MM.1S (cell line): ENCODE results near the gene FBXO22.

Source experiments
- DNase-seq: peaks from one replicate; pipeline ENCODE4 v3.0.0-alpha.2; 2015
- H2AFZ ChIP-seq: fragments of 300-600 bp; sonication (generic); 2 replicates; pipeline ENCODE4 v1.6.0; 2016; ENCODE audit warnings: antibody characterized with exemption, low read length
- H3F3A ChIP-seq: fragments of 300-600 bp; sonication (generic); 2 replicates; pipeline ENCODE4 v1.6.1; 2016; ENCODE audit warnings: mild to moderate bottlenecking, antibody characterized with exemption, low read length, moderate library complexity, mixed read lengths; ENCODE audit not compliant: insufficient read depth
- H3K27ac ChIP-seq: fragments of 300-600 bp; sonication (generic); 2 replicates; pipeline ENCODE4 v1.5.1; 2016; ENCODE audit warnings: mild to moderate bottlenecking, low read length
- H3K27me3 ChIP-seq: fragments of 300-600 bp; sonication (generic); replicated peaks from 2 replicates; pipeline ENCODE4 v1.6.0; 2016; ENCODE audit warnings: low read length; ENCODE audit not compliant: insufficient read depth
- H3K36me3 ChIP-seq: fragments of 300-600 bp; sonication (generic); replicated peaks from 2 replicates; pipeline ENCODE4 v1.6.1; 2016; ENCODE audit warnings: mild to moderate bottlenecking, low read length, mixed read lengths; ENCODE audit not compliant: insufficient read depth
- H3K4me1 ChIP-seq: fragments of 300-600 bp; sonication (generic); 2 replicates; pipeline ENCODE4 v1.6.1; 2016; ENCODE audit warnings: low read length, mixed read lengths
- H3K4me2 ChIP-seq: fragments of 300-600 bp; sonication (generic); 2 replicates; pipeline ENCODE4 v1.6.0; 2016; ENCODE audit warnings: low read depth, low read length
- H3K4me3 ChIP-seq: fragments of 300-600 bp; sonication (generic); 2 replicates; pipeline ENCODE4 v1.5.1; 2016; ENCODE audit warnings: low read length, mixed read lengths
- H3K79me2 ChIP-seq: fragments of 300-600 bp; sonication (generic); 2 replicates; pipeline ENCODE4 v1.6.1; 2016; ENCODE audit warnings: mixed run types, low read length, mixed read lengths
- H3K9ac ChIP-seq: fragments of 300-600 bp; sonication (generic); 2 replicates; pipeline ENCODE4 v1.6.1; 2016; ENCODE audit warnings: low read length, mixed read lengths
- H3K9me2 ChIP-seq: fragments of 300-600 bp; sonication (generic); replicated peaks from 2 replicates; pipeline ENCODE4 v1.6.1; 2016; ENCODE audit warnings: mild to moderate bottlenecking, low read length, mixed read lengths; ENCODE audit not compliant: insufficient read depth
- H3K9me3 ChIP-seq: fragments of 300-600 bp; sonication (generic); replicated peaks from 2 replicates; pipeline ENCODE4 v1.6.1; 2016; ENCODE audit warnings: mild to moderate bottlenecking, low read length, mixed read lengths; ENCODE audit not compliant: insufficient read depth
- H4K20me1 ChIP-seq: fragments of 300-600 bp; sonication (generic); 2 replicates; pipeline ENCODE4 v1.6.1; 2016; ENCODE audit warnings: mild to moderate bottlenecking, low read length, moderate library complexity, mixed read lengths; ENCODE audit not compliant: insufficient read depth
- EZH2 ChIP-seq: fragments of 300-600 bp; sonication (generic); optimal IDR thresholded peaks from 2 replicates; pipeline ENCODE3; 2017; ENCODE audit warnings: low read depth, mild to moderate bottlenecking, antibody characterized with exemption, low read length, mixed read lengths
- EZH2phosphoT487 ChIP-seq: fragments of 300-600 bp; sonication (generic); IDR thresholded peaks from 2 replicates; pipeline ENCODE4 v1.6.1; 2018; ENCODE audit warnings: antibody characterized with exemption, low read length
- TF ChIP-seq, protein P1 (sequence below): fragments of 300-600 bp; sonication (generic); IDR thresholded peaks from 2 replicates; pipeline ENCODE4 v1.5.1; 2016; ENCODE audit warnings: antibody characterized with exemption, low read length, mixed read lengths

Gene FBXO22

DNA sequence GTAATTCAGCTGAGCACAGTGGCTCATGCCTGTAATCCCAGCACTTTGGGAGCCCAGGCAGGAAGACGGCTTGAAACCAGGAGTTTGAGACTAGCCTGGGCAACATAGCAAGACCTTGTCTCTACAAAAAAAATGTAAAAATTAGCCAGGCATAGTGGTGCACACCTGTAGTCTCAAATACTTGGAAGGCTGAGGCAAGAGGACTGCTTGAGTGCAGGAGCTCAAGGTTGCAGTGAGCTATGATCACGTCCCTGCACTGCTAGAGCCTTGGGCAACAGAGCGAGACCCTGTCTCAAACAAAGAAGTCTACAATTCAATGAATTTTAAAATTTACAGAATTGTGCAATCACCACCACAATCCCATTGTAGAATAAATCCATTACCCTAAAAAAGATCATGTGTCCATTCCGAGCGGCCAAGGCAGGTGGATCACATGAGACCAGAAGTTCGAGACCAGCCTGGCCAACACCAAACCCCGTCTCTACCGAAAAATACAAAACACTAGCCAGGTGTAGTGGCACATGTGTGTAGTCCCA is 45.2 kb downstream of the FBXO22 start:
- Histone ChIP-seq H3K4me3 (no peak overlapping the region), H3F3A (no peaks in the 10 kb centered on the region), H3K27me3 (no peaks in the 10 kb centered on the region), H3K36me3 (no peaks in the 10 kb centered on the region), H2AFZ (no peak overlapping the region), H3K27ac (no peak overlapping the region), H3K4me1 (no peaks in the 10 kb centered on the region), H3K9me3 (no peaks in the 10 kb centered on the region), H3K9me2 (no peaks in the 10 kb centered on the region), H4K20me1 (no peaks in the 10 kb centered on the region), H3K79me2 (no peaks in the 10 kb centered on the region), H3K4me2 (no peak overlapping the region), H3K9ac (no peak overlapping the region)
- no peak for DNase-seq
- TF ChIP-seq, protein P1, sequence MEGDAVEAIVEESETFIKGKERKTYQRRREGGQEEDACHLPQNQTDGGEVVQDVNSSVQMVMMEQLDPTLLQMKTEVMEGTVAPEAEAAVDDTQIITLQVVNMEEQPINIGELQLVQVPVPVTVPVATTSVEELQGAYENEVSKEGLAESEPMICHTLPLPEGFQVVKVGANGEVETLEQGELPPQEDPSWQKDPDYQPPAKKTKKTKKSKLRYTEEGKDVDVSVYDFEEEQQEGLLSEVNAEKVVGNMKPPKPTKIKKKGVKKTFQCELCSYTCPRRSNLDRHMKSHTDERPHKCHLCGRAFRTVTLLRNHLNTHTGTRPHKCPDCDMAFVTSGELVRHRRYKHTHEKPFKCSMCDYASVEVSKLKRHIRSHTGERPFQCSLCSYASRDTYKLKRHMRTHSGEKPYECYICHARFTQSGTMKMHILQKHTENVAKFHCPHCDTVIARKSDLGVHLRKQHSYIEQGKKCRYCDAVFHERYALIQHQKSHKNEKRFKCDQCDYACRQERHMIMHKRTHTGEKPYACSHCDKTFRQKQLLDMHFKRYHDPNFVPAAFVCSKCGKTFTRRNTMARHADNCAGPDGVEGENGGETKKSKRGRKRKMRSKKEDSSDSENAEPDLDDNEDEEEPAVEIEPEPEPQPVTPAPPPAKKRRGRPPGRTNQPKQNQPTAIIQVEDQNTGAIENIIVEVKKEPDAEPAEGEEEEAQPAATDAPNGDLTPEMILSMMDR, result no peak
- no peak for TF ChIP-seq EZH2phosphoT487
- no peak for TF ChIP-seq EZH2

DNA sequence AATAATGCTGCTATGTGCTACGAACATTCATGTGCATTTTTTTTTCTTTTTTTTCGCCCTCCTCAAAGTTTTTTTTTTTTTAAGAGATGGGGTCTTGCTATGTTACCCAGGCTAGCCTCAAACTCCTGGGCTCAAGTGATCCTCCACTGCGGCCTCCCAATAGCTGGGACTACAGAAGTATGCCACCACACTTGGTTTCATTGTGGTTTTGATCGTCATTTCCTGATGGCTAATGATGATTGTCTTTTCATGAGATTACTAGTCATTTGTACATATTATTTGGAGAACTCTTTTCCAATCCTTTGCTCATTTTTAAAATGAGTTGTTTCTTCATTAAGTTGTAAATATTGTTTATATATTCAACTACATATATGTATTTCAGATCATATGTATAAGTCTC is 48.8 kb downstream of the FBXO22 start:
- Histone ChIP-seq H3K27ac (no peak overlapping the region), H3K79me2 (no peaks in the 10 kb centered on the region), H3F3A (no peaks in the 10 kb centered on the region), H3K4me1 (no peaks in the 10 kb centered on the region), H3K9ac (no peak overlapping the region), H3K9me2 (no peaks in the 10 kb centered on the region), H4K20me1 (no peaks in the 10 kb centered on the region), H3K4me3 (no peak overlapping the region), H3K9me3 (no peaks in the 10 kb centered on the region), H3K4me2 (no peak overlapping the region), H3K27me3 (no peaks in the 10 kb centered on the region), H2AFZ (no peak overlapping the region), H3K36me3 (no peaks in the 10 kb centered on the region)
- no peak for TF ChIP-seq EZH2phosphoT487
- no peak for TF ChIP-seq EZH2
- TF ChIP-seq, protein P1, result no peak
- DNase-seq, result no peak

DNA sequence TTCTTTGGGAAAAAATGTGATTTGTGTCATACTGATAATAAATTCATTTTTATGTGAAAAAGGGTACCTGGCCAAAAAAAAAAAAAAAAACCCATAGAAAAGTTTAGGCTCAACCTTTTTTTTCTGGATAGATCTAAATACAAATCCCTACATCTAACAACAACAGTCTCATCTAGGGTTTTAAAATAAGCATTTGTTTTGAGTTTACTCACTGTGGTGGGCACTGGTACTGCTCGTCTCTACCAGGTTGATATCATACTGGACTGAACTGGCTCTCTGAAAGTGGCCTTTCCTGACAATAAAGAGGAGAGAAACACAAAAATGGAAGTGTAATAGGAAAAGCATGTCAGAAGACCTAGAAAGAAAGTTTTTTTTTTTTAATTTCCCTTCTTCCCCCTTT is 52.0 kb downstream of the FBXO22 start:
- no peak for TF ChIP-seq EZH2phosphoT487
- TF ChIP-seq, protein P1, result no peak
- no peak for TF ChIP-seq EZH2
- DNase-seq, result no peak

More for the DNA sequence above, 52.0 kb downstream of the FBXO22 start:
- Histone ChIP-seq H3K79me2 (no peaks in the 10 kb centered on the region), H3K27me3 (no peaks in the 10 kb centered on the region), H4K20me1 (no peaks in the 10 kb centered on the region), H3K4me1 (no peaks in the 10 kb centered on the region), H3K27ac (no peak overlapping the region), H3K9me3 (no peaks in the 10 kb centered on the region), H3K9me2 (no peaks in the 10 kb centered on the region), H3K4me2 (no peak overlapping the region), H3K4me3 (no peak overlapping the region), H3F3A (no peaks in the 10 kb centered on the region), H3K9ac (no peak overlapping the region), H2AFZ (no peak overlapping the region), H3K36me3 (no peaks in the 10 kb centered on the region)
